ENCODE results near the gene PRRG1.
"Not testable (repeated sequence)": the region's sequence is repeated elsewhere in the genome, so short reads cannot be mapped to it uniquely, and the experiment has no call there.

The PRRG1 gene

DNA sequence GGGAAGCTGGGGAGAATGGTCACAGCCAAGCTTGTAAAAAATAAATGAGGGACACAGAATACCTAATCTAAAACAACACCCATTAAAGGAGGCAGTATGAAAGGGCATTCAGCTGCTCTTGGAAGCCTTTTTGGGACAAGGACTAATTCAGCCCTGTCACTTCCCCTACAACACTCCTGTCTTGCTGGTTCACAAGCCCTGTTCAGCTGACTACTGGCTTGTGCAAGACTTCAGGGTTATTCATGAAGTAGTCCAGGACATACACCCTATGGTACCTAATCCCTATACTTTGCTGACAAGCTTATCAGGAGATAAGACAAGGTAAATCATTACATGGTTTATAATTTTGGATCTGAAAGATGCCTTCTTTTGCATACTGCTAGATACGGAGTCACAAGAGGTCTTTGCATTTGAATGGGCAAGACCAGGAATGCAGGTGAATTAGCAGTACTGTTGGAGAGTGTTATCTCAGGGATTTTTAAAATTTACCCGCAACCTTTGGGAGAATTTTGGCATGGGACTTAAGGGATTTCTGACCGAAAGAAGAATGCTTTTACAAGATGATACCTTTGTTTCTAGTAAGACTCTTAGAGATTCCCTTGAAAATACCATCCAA, 119.1 kb downstream of the PRRG1 start:
- no peak overlapping the region for H3K4me3 ChIP-seq (ENCODE audit: low read length)
- H3K36me3 ChIP-seq (ENCODE audit: insufficient read depth, low read length) = no peaks in the 10 kb centered on the region
- no peak overlapping the region for H3K9ac ChIP-seq (ENCODE audit: low read depth, low read length)
- WGBS = 47% methylated on average over 2 of the region's 3 CpGs
- H3K27me3 ChIP-seq (ENCODE audit: insufficient read depth, low read length) = no peaks in the 10 kb centered on the region
- H3K4me1 ChIP-seq (ENCODE audit: insufficient read depth, low read length) = peaks cover 18% of the 10 kb centered on the region
- peak overlapping the region; percentile 82; the same call in 1 of the 2 replicates for H3K27ac ChIP-seq (ENCODE audit: low read depth, low read length)
- H3K9me3 ChIP-seq (ENCODE audit: insufficient read depth, low read depth, low read length) = no peaks in the 10 kb centered on the region

DNA sequence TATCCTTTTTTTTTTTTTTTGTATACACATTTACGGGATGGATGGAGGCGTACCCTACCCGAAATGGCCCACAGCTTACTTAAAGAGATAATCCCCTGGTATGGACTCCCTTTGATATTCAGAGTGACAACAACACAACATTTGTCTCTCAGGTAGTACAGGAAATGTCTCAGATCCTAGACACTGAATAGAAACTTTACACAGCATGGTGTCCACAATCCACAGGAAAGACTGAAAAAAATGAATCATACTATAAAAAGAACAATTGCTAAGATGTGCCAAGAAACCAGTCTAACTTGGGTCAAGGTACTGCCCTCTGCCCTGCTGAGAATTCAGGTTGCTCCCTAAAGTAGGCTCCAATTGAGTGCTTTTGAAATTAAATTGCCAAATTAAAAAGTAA, 121.5 kb downstream of the PRRG1 start:
- Histone ChIP-seq H3K36me3 (ENCODE audit: insufficient read depth, low read length) (no peaks in the 10 kb centered on the region), H3K27ac (ENCODE audit: low read depth, low read length) (no peak overlapping the region), H3K9ac (ENCODE audit: low read depth, low read length) (no peak overlapping the region), H3K4me3 (ENCODE audit: low read length) (no peak overlapping the region), H3K9me3 (ENCODE audit: insufficient read depth, low read depth, low read length) (no peaks in the 10 kb centered on the region), H3K4me1 (ENCODE audit: insufficient read depth, low read length) (peaks cover 22% of the 10 kb centered on the region), H3K27me3 (ENCODE audit: insufficient read depth, low read length) (no peaks in the 10 kb centered on the region)
- 86% methylated on average over 2 of the region's 3 CpGs for WGBS

DNA sequence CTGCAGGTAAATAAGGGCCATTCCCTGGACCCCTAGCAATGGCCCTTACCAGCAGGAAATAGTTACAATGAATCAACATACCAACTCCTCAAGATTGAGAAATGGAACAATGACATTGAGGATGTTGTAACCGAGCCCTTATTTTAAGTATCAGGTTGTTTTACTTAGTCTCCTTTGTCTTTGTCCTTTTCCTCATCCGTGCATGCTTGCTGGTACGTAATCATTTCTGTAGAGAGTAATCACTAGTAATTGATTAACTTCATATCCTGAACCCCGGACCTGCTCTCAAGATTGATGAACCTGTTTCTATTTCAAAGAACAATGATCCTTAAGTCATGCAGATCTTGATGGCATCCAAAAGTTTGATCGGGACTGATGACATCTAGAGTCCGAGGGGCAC, 123.7 kb downstream of the PRRG1 start:
- 97% methylated on average over 3 of the region's 6 CpGs for WGBS
- no peaks in the 10 kb centered on the region for H3K36me3 ChIP-seq (ENCODE audit: insufficient read depth, low read length)
- H3K9ac ChIP-seq (ENCODE audit: low read depth, low read length) = no peak overlapping the region
- H3K4me1 ChIP-seq (ENCODE audit: insufficient read depth, low read length) = peaks cover 34% of the 10 kb centered on the region
- no peak overlapping the region for H3K27ac ChIP-seq (ENCODE audit: low read depth, low read length)
- H3K27me3 ChIP-seq (ENCODE audit: insufficient read depth, low read length) = no peaks in the 10 kb centered on the region
- H3K9me3 ChIP-seq (ENCODE audit: insufficient read depth, low read depth, low read length) = no peaks in the 10 kb centered on the region
- H3K4me3 ChIP-seq (ENCODE audit: low read length) = no peak overlapping the region

DNA sequence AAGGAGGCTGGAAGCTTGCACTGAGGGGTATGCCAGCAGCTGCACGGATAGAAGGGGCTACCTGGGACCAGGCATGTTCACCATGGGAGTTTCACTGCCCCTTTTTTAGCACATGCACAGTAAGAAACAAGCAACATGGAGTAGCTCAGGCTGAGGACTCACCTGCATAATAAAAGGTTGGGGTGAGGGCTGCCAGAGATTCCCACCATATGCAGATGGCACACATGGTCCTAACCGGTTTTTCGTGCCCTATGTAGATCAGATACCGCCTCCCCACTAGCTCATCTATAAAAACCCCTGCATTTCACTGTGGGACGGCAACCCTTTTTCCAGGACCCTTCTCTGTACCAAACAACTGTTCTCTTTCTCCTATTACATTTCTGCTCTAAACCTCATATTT, 125.3 kb downstream of the PRRG1 start:
- Histone ChIP-seq H3K9ac (ENCODE audit: low read depth, low read length) (no peak overlapping the region), H3K27me3 (ENCODE audit: insufficient read depth, low read length) (no peaks in the 10 kb centered on the region), H3K4me1 (ENCODE audit: insufficient read depth, low read length) (peaks cover 18% of the 10 kb centered on the region), H3K9me3 (ENCODE audit: insufficient read depth, low read depth, low read length) (no peaks in the 10 kb centered on the region), H3K27ac (ENCODE audit: low read depth, low read length) (no peak overlapping the region), H3K4me3 (ENCODE audit: low read length) (no peak overlapping the region), H3K36me3 (ENCODE audit: insufficient read depth, low read length) (no peaks in the 10 kb centered on the region)
- 84% methylated on average over 5 of the region's 5 CpGs for WGBS

DNA sequence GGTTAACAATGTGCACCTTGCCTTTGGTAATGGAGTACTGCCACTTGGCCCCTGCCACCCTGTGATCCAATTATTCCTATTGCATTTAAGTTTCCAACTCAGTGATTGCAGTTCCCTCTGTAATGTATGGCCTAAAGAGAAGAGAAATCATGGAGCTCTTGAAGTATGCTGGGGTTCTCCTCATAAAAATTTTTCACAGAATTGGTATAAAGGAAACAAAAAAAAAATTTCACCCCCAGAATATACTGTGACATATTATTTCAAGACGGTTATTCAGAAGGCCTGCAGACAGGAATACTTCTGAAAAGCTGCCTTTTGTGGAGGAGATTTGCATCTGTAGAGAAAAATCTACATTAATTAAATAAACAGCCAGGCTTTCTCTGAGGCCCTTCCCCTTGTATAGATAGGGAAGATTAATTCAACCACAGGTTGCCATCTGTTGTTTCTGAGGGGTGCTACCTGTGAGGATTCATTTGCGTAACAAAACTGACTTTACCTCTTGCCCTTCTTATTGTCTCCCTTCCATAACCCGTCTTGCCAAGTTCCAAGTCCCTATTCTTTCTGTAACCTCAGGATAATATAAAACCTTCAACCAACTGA, 127.5 kb downstream of the PRRG1 start:
- H3K9me3 ChIP-seq (ENCODE audit: insufficient read depth, low read depth, low read length) = no peaks in the 10 kb centered on the region
- H3K27me3 ChIP-seq (ENCODE audit: insufficient read depth, low read length) = no peaks in the 10 kb centered on the region
- H3K4me1 ChIP-seq (ENCODE audit: insufficient read depth, low read length) = peaks cover 17% of the 10 kb centered on the region
- H3K4me3 ChIP-seq (ENCODE audit: low read length) = no peak overlapping the region
- 21% methylated on average over 2 of the region's 3 CpGs for WGBS
- H3K36me3 ChIP-seq (ENCODE audit: insufficient read depth, low read length) = no peaks in the 10 kb centered on the region
- peak overlapping the region; percentile 92; the same call in 1 of the 2 replicates for H3K27ac ChIP-seq (ENCODE audit: low read depth, low read length)
- H3K9ac ChIP-seq (ENCODE audit: low read depth, low read length) = no peak overlapping the region; the same call in 1 of the 2 replicates

DNA sequence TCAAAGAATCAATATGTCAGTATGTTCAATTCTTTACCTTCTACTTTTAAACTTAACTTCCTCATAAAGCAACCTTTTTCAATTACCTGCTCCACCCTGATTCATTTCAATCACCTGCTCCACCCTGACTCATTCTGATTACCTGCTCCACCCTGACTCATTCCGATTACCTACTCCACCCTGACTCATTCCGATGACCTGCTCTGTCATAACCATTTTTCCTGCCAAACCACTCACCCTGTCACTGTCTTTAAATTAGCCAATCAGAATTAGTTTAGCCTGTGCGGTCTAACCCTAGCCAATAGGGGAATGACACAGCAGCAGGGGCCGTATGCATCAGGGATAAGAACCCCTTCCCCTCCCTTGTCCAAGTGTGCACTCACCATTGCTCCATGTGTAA, 135.2 kb downstream of the PRRG1 start:
- not testable (repeated sequence) for H3K4me1 ChIP-seq (ENCODE audit: insufficient read depth, low read length); H3K4me3 ChIP-seq (ENCODE audit: low read length); H3K9me3 ChIP-seq (ENCODE audit: insufficient read depth, low read depth, low read length); H3K27me3 ChIP-seq (ENCODE audit: insufficient read depth, low read length); H3K9ac ChIP-seq (ENCODE audit: low read depth, low read length); H3K27ac ChIP-seq (ENCODE audit: low read depth, low read length); H3K36me3 ChIP-seq (ENCODE audit: insufficient read depth, low read length)
- 95% methylated on average over 4 of the region's 4 CpGs for WGBS

DNA sequence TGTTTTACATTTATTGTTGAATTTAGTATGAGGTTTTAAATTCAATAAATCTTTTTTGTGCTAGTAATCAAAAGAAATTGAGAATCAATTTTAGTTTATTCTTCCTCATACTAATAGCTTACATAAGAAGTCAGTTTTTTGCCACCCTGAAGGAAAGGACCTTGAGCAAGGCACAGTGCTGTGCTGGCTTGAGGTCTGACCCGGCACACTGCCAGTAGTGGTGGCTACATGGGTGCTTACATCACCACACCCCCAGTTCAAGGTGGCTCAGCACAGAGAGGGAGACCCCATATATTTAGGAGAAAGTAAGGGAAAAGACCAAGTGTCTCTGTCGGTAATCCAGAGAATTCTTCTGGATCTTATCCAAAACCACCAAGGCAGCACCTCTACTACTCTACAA, 136.3 kb downstream of the PRRG1 start:
- WGBS = 80% methylated on average over 1 of the region's 2 CpGs
- Histone ChIP-seq H3K27ac (ENCODE audit: low read depth, low read length) (no peak overlapping the region), H3K9me3 (ENCODE audit: insufficient read depth, low read depth, low read length) (no peaks in the 10 kb centered on the region), H3K9ac (ENCODE audit: low read depth, low read length) (no peak overlapping the region), H3K4me3 (ENCODE audit: low read length) (no peak overlapping the region), H3K36me3 (ENCODE audit: insufficient read depth, low read length) (no peaks in the 10 kb centered on the region), H3K4me1 (ENCODE audit: insufficient read depth, low read length) (no peaks in the 10 kb centered on the region), H3K27me3 (ENCODE audit: insufficient read depth, low read length) (no peaks in the 10 kb centered on the region)

DNA sequence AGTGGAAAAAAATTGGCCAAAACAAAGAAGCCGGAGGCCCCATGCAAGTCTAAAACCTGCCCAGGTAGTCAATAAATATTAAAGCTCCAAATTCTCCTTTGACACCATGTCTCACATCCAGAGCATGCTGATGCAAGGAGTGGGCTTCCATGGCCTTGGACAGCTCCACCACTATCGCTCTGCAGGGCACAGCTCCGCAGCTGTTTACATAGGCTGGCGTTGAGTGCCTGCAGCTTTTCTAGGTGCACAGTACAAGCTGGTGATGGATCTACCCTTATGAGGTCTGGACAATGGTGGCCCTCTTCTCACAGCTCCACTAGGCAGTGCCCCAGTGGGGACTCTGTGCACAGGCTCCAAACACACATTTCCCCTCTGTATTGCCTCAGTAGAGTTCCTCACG, 138.1 kb downstream of the PRRG1 start:
- no peaks in the 10 kb centered on the region for H3K27me3 ChIP-seq (ENCODE audit: insufficient read depth, low read length)
- no peak overlapping the region for H3K9ac ChIP-seq (ENCODE audit: low read depth, low read length)
- H3K36me3 ChIP-seq (ENCODE audit: insufficient read depth, low read length) = no peaks in the 10 kb centered on the region
- H3K4me3 ChIP-seq (ENCODE audit: low read length) = no peak overlapping the region
- H3K4me1 ChIP-seq (ENCODE audit: insufficient read depth, low read length) = no peaks in the 10 kb centered on the region
- H3K27ac ChIP-seq (ENCODE audit: low read depth, low read length) = no peak overlapping the region
- 93% methylated on average over 5 of the region's 5 CpGs for WGBS
- no peaks in the 10 kb centered on the region for H3K9me3 ChIP-seq (ENCODE audit: insufficient read depth, low read depth, low read length)

DNA sequence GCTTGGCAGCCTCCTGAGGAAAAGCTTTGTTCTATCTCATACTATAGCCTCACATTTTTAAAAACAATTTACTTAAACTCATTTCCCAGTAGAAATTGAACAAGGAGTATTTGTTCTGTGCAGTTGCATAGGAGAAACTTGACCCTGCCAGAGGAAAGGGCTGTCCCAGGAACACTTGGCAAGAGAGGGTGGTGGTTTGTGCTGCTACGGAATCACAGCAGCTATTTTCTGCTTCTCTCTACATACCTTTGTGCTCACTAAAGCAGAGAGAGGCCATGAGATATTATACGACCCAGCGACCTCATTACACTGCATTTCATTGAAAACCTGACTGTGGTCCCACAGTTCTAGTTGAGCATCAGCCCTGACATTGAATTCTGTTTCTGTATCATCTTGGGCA, 139.2 kb downstream of the PRRG1 start:
- WGBS = 93% methylated on average over 3 of the region's 3 CpGs
- no peaks in the 10 kb centered on the region for H3K9me3 ChIP-seq (ENCODE audit: insufficient read depth, low read depth, low read length)
- no peaks in the 10 kb centered on the region for H3K27me3 ChIP-seq (ENCODE audit: insufficient read depth, low read length)
- no peak overlapping the region for H3K4me3 ChIP-seq (ENCODE audit: low read length)
- no peaks in the 10 kb centered on the region for H3K4me1 ChIP-seq (ENCODE audit: insufficient read depth, low read length)
- no peak overlapping the region for H3K27ac ChIP-seq (ENCODE audit: low read depth, low read length)
- no peaks in the 10 kb centered on the region for H3K36me3 ChIP-seq (ENCODE audit: insufficient read depth, low read length)
- H3K9ac ChIP-seq (ENCODE audit: low read depth, low read length) = no peak overlapping the region

DNA sequence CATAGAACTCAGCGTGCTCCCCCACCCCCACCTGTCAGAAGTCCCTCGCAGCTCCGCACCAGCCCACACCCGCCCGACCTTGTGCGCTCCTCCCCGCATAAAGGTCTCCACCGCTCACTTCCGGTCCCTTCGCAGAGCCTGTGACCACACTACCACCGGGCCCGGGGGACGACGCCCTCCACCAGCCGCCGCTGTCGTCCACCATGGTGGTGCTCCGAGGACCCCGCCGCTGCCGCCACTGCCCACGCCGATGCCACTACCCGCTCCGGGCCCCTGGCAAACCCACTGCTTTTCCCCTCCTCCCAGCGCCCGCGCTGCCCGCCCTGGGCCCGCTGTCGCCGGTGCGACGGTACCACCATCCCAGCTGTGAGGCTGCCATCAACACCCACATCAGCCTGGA, 142.5 kb downstream of the PRRG1 start:
- no peaks in the 10 kb centered on the region for H3K4me1 ChIP-seq (ENCODE audit: insufficient read depth, low read length)
- no peaks in the 10 kb centered on the region for H3K27me3 ChIP-seq (ENCODE audit: insufficient read depth, low read length)
- H3K9ac ChIP-seq (ENCODE audit: low read depth, low read length) = no peak overlapping the region
- no peaks in the 10 kb centered on the region for H3K36me3 ChIP-seq (ENCODE audit: insufficient read depth, low read length)
- 97% methylated on average over 28 of the region's 34 CpGs for WGBS
- no peaks in the 10 kb centered on the region for H3K9me3 ChIP-seq (ENCODE audit: insufficient read depth, low read depth, low read length)
- no peak overlapping the region for H3K27ac ChIP-seq (ENCODE audit: low read depth, low read length)
- H3K4me3 ChIP-seq (ENCODE audit: low read length) = no peak overlapping the region

DNA sequence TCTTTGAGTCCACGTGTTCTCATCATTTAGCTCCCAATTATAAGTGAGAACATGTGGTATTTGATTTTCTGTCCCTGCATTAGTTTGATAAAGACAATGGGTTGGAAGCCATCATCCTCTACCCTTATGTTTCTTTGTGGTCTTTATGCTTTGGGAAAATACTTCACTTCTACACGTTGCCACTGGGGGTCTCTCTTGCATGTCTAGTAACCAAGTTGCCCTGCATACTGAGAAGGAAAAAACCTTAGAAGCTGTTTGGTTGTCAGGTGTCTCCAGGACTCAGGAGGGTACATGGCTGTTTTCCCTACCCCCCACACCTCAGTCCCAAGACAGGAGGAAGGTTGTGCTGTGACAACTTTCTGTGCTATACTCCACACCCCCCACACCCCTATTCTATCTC, 146.6 kb downstream of the PRRG1 start:
- not testable (repeated sequence) for H3K4me3 ChIP-seq (ENCODE audit: low read length); H3K9me3 ChIP-seq (ENCODE audit: insufficient read depth, low read depth, low read length); H3K9ac ChIP-seq (ENCODE audit: low read depth, low read length); H3K36me3 ChIP-seq (ENCODE audit: insufficient read depth, low read length); H3K4me1 ChIP-seq (ENCODE audit: insufficient read depth, low read length); H3K27ac ChIP-seq (ENCODE audit: low read depth, low read length); H3K27me3 ChIP-seq (ENCODE audit: insufficient read depth, low read length)
- no CpG with 5 or more reads among the region's 2 CpGs for WGBS

DNA sequence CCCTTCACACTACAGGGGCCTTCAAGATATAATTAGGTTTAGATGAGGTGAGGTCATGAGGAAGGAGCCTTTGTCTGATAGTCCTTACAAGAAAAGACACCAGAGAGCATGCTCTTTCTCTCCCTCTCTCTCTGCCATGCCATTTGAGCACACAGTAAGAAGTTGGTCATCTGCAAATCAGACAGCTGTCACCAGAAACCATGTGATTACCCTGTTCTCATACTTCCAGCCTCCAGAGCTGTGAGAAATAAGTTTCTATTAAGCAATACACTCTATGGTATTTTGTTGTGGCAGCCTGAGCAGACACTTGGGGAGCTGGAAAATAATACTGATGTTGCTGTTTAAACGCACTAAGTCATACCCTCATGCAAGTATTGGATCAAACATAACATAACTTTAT, 148.0 kb downstream of the PRRG1 start:
- not testable (repeated sequence) for H3K9me3 ChIP-seq (ENCODE audit: insufficient read depth, low read depth, low read length); H3K4me3 ChIP-seq (ENCODE audit: low read length); H3K27ac ChIP-seq (ENCODE audit: low read depth, low read length); H3K4me1 ChIP-seq (ENCODE audit: insufficient read depth, low read length); H3K9ac ChIP-seq (ENCODE audit: low read depth, low read length); H3K27me3 ChIP-seq (ENCODE audit: insufficient read depth, low read length); H3K36me3 ChIP-seq (ENCODE audit: insufficient read depth, low read length)
- WGBS = no CpG with 5 or more reads among the region's 1 CpG
